HG03280 (cell line): ENCODE data around the gene SORCS2.

Source experiments
- ATAC-seq: cut with Tn5 transposase; IDR thresholded peaks from one replicate; pipeline ENCODE4 v1.9.1; 2021; ENCODE audit warnings: mild to moderate bottlenecking, moderate library complexity; ENCODE audit not compliant: unreplicated experiment

SORCS2 gene

DNA sequence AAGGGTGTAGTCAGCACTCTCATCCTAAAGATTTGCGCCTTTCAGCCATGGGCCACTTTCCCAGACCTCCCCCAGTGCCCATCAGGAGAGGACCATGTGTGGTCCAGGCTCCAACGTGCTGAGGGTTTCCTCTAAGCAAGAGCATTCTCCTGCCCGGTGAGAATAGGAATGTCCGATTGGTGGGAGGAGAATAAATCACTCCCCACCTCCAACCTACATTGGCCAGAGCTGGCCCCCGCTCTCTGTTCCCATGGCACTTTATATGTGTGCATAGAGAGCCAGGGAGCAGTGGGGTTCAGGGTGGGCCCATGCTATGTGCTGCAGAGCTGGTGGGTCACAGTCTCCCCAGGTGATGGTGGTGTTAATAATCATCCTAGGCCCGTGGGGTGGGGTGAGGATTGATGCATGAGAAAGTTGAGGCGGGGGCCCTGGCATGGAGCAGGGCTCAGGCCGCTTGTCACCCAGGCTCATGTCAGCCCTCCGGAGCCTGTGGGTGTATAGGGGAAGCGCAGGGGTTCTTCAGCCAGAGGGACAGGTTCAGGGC lies 6.8 kb upstream of the SORCS2 start:
- ATAC-seq, result no peak

DNA sequence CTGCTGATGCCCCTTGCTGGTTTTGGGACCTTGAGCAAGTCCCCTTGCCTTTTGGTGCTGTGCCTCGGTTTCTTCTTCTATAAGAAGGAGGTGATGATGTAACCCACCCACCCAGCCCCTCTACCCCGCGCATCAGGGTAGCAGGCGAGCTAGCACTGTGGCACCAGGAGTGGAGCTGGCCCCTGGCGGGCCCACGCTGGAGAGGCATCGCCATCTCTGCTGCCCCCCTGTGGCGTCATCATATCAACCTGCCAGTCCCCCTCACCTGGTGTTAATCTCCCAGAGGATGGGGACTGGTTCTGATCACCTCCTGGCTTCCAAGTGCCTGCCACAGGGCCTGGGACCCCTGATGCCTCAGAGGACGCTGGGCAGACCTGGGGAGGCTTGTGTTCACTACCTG lies 6.3 kb upstream of the SORCS2 start:
- ATAC-seq, result no peak

DNA sequence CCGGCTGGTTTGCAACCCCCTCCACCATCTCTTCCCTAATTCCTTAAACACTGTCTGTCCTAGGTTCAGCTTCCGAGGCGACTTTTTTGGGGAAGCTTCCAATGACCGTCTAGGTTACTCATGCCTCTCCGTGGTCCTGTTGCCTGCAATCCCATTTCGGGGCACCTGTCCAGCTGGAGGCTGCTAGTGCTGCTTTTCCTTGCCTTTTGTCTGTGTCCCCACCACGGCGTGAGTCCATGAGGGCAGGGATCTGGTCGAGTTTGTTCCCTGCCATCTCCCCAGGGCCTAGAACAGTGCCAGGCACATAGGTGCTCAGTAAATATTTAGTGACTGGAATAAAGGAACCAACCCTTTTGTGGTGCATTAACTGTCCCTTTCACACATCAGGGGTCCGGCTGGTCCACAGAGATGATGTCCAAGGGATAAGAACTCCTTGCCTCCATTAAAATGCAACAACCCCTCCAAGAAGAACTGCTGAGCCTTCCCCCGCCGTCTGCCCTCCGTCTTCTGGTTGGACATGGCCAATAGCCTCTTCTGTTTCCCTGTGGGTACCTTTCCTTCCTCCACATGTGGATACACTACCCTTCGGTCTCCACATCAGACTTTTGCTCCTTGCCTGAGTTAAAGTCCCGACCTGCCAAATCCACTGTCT lies 5.7 kb upstream of the SORCS2 start:
- no peak for ATAC-seq

DNA sequence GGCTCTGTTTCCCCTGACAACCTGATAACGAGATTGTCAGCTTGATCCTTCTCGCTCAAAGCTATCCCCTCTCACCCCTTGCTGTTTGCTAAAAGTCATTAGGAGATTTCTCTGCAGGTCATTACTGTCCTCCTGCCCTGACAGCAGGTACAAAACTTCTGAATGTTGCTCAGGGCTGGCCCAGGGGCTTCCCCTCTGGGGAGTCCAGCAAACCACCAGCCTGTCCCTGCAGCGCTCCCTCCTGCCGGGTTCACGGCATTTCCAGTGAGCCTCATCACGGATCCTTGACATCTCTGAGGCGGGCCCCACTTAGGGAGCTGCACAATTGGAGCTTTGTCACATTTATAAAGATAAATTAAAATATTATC lies 5.2 kb upstream of the SORCS2 start:
- ATAC-seq, result no peak

DNA sequence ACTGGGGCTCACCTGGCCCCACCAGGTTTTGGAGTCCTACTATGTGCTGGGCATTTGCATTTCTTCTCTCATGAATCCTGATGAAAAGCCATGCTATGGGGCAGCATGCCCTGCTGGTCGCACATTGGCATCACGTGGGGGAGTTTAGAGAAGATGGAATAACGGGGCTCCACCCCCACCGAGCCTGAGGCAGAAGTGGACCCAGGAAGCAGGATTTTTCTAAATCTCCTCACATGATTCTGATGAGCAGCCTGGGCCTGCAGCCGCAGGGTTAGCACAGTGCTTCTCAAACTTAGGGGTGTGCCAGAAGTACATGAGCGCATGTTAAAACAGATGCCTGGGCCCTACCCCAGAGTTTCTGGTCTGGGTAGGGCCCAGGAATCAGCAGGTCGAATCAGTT lies 4.6 kb upstream of the SORCS2 start:
- no peak for ATAC-seq

DNA sequence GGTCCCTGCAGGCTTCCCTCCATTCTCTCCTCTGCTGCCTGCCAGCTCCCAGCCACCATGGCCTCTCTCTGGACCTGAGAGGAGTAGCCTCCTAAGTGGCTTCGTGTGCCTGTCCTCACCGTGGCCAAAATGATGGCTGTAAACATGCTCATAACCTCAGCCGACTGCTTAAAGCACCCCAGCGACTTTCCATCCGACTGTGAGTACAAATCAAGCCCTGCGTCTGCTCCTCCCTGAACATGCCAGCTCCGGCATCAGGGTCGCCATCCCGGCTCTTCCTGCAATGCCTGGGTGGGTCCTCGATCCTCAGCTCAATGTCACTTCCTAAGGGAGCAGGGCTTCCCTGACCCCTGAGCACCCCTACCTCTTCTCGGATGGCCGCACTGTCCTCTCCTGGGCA lies 3.3 kb upstream of the SORCS2 start:
- no peak for ATAC-seq

DNA sequence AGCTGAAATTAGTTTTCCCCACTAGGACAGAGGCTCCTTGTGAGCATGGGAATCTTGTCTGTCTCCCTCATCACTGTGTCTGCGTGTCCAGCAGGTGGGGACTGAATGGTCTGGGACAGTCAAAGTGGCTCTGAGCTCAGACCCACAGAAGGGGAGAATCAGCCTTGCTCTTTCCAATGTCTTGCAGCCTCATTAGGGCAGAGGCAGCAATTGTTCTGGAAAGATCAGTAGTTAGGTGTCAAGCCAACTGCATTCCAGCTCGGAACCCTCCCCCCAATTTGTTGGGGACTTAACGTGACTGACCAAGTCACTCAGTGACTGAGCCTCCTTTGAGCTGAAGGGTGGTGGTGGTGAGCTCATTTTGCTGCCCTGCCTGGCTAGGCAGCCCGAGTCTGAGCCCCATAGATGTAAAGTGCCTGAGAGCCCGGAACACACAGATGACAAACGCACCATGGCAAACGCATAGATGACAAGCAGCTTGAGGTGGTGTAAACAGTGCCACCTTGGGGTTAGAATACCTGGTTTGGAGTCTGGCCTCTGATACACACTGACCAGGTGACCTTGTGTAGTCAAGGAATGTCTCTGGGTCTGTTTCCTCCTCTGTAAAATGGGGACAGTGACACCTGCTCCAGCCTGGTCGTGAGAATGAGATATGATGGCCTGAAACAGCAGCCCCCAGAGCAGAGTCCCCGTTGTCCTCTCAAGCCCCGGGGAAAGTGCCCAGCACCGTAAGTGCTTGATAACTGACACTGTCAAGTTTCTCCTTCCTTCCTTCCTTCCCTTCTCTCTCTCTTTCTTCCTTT lies 2.7 kb upstream of the SORCS2 start:
- ATAC-seq, result no peak

DNA sequence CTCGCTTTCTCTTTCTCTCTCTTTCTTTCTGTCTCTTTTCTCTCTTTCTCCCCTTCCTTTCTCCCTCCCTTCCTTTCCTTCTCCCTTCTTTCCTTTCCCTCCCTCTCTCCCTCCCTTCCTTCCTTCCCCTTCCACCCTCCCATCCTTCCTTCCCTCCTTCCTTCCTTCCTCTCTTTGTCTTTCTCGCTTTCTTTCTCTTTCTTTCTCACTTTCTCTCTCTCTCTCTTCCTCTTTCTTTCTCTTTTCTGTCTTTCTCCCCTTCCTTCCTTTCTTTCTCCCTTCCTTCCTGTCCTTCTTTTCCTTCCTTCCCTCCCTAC lies 2.1 kb upstream of the SORCS2 start:
- no peak for ATAC-seq

DNA sequence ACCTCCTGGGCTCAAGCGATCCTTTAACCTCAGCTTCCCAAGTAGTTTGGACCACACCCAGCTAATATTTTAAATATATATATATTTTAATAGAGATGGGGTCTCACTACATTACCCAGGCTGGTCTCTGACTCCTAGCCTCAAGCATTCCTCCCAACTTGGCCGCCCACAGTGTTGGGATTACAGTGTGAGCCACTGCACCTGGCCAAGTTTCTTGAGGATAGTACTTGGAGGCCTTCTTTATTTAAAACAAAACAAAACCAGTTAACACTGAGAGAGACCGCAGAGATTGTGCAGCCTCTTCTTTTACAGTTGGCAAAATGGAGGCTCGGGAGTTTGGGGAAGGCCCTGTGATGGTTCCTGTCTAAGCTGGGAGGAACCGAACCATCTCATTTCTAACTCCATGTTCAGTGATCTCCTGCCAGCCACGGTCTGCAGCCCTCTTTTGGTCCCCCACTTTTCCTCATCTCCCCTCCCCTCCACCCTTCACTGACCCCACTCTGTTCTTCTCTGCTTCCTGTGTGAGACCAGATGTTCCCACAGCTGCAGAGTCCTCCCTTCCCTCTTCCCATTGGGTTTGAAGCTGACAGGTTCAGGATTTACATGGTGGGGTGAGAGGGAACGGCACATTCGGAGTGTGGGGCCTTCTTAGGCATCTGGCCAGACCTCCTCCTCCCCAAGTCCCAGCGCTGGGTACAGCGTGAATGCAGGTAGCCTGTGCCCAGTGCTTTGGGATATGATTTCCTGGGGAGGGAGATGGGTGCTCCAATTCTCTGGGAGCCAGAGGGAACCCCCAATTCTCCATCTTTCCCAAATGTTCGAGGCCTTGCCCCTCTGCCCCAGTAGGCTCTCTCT lies 1.4 kb upstream of the SORCS2 start:
- no peak for ATAC-seq

DNA sequence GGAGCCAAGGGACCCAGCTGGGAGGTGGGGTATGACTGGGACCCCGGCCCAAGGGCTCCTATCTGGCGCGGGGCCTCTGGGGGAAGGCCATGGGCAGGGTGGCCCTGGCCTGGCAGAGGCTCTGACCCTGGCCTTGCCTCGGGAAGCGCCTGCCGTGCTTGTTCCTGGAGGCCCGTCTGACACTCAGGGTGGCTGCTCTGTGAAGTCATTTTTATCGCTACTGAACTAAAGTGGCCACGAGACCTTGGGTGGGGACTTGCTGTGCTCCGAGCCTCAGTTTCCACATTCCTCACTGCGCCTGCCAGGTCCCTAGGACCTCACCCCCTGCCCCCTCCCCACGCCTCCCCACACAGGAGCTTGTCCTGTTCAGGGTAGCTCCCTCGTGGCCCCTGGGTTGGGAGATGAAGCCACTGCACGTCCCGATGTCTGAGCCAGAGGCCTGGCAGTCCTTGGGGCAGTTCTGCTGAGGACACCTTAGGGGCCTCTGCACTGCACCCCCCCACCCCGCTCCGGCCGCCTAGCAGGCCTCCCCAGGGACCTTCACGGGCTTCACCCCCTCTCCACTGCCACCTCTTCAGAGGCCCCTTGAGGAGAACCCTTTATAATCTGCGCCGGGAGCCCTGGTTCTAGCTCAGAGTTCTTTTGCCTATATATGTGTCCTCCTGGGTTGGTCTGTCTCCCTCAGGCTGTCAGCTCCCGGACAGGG lies 639 bp upstream of the SORCS2 start:
- ATAC-seq, result no peak

DNA sequence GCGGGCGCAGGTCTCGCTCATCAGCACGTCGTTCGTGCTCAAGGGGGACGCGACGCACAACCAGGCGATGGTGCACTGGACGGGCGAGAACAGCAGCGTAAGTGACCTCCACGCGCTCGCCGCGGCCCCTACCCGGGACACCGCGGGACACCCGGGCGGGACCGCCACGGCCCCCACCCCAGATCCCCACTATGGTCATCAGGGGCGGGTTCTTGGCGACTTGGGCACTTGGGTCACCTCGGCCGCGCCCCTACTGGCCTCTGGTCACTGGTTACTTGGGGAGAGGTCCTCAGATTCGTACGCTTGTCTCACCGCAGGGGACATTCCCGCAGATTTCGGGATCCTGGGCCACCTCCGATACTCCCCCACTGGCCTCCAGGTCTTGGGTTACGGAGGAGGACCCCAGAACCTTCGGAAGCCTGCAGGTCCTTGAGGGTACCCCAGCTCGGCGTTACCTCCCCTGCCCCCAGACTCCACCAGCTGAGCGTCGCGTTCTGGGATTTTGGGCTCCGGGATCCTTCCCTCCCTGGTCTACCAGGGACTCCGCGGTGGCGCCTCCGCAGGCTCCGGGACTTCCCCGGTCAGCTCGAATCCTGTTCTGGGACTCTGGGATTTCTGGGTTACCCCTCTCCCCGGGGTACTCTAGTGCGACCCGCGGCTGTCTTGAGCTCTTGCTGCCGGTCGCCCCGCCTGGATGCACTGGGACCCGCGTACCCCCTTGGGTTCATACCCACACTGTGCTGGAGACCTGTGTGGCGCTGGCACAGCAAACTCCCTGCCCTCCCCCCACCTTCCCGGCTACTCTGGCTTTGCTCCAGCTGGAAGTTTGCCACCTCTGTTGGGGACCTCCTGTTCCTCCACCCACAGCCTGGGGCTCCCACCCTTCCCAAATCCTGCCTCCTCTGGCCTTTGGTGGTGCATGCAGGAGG lies 956 bp downstream of the SORCS2 start:
- no peak for ATAC-seq

DNA sequence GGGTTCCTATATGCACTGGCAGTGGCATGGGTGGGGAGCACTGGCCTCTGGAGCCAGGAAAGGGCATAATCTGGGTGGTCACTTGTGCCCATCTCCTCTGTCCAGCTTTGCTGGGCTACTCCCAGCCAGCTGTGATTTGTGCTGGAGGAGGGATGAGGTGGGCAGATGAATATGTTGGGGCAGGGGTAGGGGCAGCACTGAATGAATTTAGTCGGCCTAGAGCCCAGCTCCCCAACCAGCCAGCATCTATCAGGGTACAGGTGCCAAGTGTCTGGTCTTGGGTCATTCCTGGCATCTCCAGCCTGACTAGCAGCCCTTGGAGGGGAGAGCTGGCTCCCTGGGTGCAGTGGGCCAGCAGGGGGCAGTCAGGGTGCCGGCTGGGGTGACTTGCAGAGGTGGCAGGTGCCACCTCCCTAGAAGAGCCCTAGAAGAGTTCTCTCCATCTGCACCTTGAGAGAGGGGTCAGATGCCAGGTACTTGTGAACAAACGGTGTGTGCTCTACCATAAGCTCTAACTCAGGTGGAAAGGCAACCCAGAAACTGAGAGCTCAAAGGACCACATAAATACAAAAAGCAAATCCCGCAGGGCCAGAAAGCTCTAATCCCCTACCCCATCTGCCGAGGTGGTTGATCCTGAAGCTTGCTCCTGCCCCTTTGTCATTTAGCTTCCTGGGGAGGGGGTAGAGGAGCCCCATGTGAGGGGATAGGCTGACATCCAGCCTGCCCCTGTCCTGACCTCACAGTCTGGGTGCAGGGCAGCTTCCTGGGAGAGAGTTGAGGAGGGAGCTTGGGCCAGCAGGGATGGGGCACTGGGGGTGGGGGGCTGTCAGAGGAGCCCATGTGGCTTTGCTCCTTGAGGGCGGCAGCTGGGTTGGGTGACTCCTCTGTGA lies 2.2 kb downstream of the SORCS2 start:
- no peak for ATAC-seq

DNA sequence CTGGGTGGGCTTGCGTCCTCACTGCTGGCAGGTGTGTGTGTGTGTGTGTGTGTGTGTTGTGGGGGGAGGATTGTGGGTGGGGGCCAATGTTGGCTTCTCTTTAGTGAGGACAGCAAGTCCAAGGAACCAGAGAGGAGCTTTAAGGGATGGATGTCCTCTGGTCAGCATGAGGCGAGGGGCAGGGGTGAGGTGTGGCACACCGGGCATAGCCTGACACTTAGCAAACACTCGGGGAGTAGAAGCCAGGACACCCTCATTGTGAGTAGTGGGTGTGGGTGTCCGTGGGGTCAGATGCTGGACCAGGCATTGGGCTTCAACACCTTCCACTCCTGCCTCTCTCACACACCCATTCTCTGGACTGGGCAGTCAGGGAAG lies 2.8 kb downstream of the SORCS2 start:
- no peak for ATAC-seq

DNA sequence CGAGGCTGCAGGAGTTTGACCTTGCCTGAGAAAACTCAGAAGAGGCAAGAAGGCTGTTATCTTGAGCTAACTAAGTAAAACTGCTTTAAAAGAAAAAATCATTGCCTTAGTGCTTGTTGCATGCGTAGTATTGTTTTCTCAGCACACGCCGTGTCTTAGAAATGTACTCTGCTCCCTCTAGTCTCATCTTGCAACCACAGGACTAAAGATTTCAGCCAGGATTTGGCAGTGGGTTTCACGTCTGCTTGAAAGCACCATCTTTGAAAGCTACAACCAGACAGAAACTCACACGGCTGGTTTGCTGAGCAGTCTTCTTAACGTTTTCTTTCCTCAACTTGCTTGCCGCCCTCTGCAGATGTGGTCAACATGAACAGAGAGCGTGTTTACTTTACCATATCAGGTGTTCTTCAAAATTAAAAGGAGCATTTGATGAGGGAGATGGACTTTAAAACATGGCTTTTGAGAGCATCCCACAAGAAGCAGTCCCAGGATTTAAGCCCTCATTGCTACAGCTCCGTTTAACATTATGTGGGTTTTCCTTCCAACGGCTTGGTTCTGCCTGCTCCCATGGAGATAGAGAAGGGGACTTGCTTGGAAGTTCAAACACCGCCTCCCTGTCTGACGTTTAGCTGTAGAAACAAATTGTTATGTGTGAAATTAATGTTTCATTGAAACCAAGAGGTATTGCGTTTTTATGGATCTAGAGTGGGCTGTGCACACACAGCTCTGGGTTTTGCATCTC lies 3.4 kb downstream of the SORCS2 start:
- ATAC-seq, result no peak

DNA sequence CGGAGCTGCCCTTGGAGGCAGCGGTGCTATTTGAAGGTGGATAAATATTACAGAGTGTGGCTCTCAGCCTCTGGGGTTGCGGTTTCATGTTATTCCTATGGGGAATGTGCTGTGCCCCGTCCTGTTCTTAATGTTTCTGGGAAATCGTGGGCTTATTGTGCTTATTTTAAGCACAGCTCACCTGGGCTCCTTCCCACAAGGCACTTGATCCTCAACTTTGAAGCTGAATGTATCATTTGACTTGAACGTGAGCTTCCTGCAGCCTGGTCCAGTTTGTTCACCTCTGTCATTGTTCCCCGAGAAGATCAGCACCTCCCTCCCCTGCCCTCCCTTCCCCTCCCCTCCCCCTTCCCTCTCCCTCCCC lies 3.9 kb downstream of the SORCS2 start:
- no peak for ATAC-seq

DNA sequence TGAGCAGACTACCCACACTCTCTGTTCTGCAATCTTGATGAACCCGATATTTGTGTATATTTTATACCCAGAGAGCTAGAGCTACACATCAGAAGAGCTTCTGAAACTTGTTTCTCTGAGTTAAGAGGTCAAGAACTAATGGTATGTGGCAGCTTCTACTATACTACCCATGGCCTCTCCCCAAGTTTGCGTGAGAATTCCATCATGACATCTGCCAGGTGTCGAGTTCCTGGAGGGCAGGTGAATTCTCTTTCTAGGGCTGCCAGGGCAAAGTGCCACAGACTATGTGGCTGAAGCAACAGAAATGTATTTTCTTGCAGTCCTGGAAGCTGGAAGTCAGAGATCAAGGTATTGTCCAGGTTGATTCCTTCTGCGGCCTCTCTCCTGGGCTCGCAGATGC lies 4.4 kb downstream of the SORCS2 start:
- ATAC-seq, result no peak

DNA sequence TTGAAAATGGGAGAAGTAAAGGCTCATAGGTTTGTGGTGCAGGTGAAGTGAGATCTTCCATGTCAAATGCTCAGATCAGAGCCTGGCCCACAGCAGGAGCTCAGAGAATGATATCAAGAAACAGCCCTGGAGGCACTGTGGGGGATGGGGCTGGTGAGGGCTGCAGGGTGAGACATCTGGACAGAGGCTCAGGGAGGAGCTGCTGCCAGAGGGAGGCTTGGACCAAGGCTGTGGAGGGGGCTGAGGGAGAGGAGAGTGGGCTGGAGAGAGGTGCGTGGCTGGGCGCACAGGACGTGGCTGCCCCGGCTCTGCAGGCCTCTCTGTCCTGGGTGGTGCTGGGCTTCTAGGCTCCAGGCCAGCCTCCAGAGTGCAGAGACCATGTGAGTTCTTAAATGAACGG lies 5.6 kb downstream of the SORCS2 start:
- ATAC-seq, result no peak

DNA sequence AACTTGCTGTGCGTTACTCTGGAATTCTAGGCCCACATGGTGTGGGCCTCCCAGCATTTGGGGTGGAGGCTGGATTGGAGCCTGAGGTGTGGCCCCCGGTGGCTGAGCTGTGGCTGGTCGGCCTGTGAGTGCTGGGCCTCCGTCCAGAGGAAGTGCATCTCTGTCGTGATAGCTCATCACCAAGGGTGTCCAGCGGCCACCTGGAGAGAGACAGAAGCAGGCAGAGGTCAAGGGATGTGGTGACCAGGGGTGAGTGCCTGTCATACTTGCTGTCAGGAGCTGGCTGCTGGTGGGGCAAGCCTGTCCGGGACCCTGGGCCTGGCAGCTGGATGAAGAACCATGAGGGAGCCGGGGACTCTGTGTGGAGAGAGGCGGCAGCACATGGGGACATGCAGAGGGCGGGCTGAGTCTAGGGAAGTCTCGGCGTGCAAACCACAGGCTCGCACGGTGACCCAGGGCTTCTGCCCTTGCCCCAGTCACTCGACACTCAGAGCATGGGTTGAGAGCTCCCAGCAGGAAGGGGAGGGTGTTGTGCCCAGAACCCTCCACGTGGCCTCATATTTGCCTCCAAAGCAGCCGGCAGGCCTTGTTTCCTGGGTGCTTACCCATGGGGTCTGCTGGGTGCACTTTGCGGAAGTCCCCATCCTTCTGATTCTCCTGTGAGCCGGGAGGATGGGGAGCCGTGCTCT lies 6.2 kb downstream of the SORCS2 start:
- ATAC-seq, result no peak
